Activated CD4-positive, alpha-beta T cell treated with anti-CD3 and anti-CD28 coated beads for 36 hours (primary cell): Measurements from ENCODE around the gene METTL16. TPM values are rescaled to one million over a fixed set of nuclear protein-coding genes. Genes with fewer than 3 reads are reported as not detected.

Experiments
- ATAC-seq: fragments of 200-7000 bp; cut with Tn5 transposase; one replicate; pipeline ENCODE4 v1.10.0; 2021; ENCODE audit warnings: mild to moderate bottlenecking, moderate library complexity
- CTCF ChIA-PET: fragments of 350-600 bp; sonication (Branson Sonifier 250); formaldehyde crosslinking; loops from one replicate; lab custom pipeline; 2021; ENCODE audit warnings: antibody characterized with exemption; lab: Charles Lee
- POLR2A ChIA-PET: fragments of 350-600 bp; sonication (Branson Sonifier 250); formaldehyde crosslinking; loops from one replicate; lab custom pipeline; 2021; ENCODE audit warnings: antibody characterized with exemption, inconsistent platforms; lab: Charles Lee
- DNase-seq: peaks from one replicate; pipeline ENCODE4 v3.0.0-alpha.2; 2020
- H3K27ac Mint-ChIP-seq: one replicate; pipeline ENCODE4 v1.8.0; 2021; ENCODE audit warnings: mixed read lengths
- H3K27me3 Mint-ChIP-seq: one replicate; pipeline ENCODE4 v1.8.0; 2021; ENCODE audit warnings: mixed read lengths
- H3K36me3 Mint-ChIP-seq: one replicate; pipeline ENCODE4 v1.8.0; 2021; ENCODE audit warnings: low read depth, mixed read lengths
- H3K4me1 Mint-ChIP-seq: one replicate; pipeline ENCODE4 v1.8.0; 2021; ENCODE audit warnings: mixed read lengths
- H3K4me3 Mint-ChIP-seq: one replicate; pipeline ENCODE4 v1.8.0; 2021; ENCODE audit warnings: mild to moderate bottlenecking, moderate library complexity, mixed read lengths
- H3K9me3 Mint-ChIP-seq: one replicate; pipeline ENCODE4 v1.8.0; 2021; ENCODE audit warnings: low read depth, mixed read lengths
- intact Hi-C, 2 experiments: fragments of 100-400 bp; cut with DNase I in 1 of 2; cut with micrococcal nuclease in 1 of 2; formaldehyde crosslinking; loops; one replicate each; pipeline versions ENCODE4 v1.14.2 to v1.15.1; 2022 to 2024; cut with DNase I, micrococcal nuclease
- total RNA-seq, 2 experiments: library from RNA; stranded (reverse); gene quantifications; one replicate each; pipeline ENCODE4 v1.2.3, GENCODE V29; 2021

Gene METTL16
- total RNA-seq, 2 experiments from 2014 or later, result 50.1 to 61.6 TPM

DNA sequence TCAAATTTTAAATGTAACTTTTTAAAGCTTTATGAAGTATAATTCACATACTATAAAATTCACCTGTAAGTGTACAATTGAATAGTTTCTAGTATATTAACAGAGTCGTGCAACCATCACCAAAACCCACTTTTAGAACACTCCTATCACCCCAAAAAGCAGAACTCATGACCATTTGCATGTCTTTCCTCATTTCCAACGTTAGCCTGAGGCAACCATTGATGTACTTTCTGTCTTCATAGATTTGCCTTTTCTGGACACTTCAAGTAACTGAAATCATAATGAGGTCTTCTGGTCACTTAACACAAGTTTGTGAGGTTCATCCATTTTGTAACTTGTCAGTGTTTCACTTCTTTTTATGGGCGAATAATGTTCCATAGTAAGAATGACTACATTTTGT is 33.2 kb downstream of the METTL16 start:
- ChIA-PET POLR2A (no interaction called here), CTCF (no interaction called here)
- peaks cover 23% of the 10 kb centered on the region for H3K36me3 Mint-ChIP-seq
- H3K27ac Mint-ChIP-seq, result no peak overlapping the region
- DNase-seq, result no peak
- intact Hi-C loops, result no loop called here
- H3K27me3 Mint-ChIP-seq, result no peaks in the 10 kb centered on the region
- H3K4me3 Mint-ChIP-seq, result no peak overlapping the region
- H3K4me1 Mint-ChIP-seq, result peaks cover 25% of the 10 kb centered on the region
- H3K9me3 Mint-ChIP-seq, result no peaks in the 10 kb centered on the region
- ATAC-seq, result no peak

DNA sequence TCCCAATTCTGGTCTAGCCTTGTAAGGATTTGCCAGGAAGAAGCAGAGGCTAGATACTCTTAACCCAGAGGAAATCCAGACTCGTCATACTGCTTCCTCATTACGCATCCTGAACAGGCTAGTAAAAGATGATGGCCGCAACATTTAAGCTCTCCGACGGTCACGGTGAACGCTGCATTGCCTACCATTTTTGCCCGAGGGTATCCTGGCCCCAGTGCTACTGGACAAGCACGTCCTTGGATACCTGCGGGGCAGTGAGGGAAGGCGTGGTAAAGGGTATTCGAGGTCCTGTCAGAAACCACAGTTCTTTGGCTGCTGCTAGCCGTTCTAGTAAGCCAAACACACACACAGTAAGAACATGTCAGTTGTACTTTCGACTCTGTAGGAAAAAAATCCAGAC is 36.6 kb downstream of the METTL16 start:
- no peaks in the 10 kb centered on the region for H3K27me3 Mint-ChIP-seq
- intact Hi-C loops, result no loop called here
- ATAC-seq (no peak), DNase-seq (no peak)
- no peaks in the 10 kb centered on the region for H3K9me3 Mint-ChIP-seq
- ChIA-PET CTCF (interaction anchor here (1.3 kb wide), 1 partner anchor 93 kb away, joined by 3 read pairs; no protein-coding TSS in a partner anchor), POLR2A (no interaction called here)
- H3K36me3 Mint-ChIP-seq, result peaks cover 34% of the 10 kb centered on the region
- no peak overlapping the region for H3K27ac Mint-ChIP-seq
- no peak overlapping the region for H3K4me3 Mint-ChIP-seq
- H3K4me1 Mint-ChIP-seq, result no peaks in the 10 kb centered on the region

DNA sequence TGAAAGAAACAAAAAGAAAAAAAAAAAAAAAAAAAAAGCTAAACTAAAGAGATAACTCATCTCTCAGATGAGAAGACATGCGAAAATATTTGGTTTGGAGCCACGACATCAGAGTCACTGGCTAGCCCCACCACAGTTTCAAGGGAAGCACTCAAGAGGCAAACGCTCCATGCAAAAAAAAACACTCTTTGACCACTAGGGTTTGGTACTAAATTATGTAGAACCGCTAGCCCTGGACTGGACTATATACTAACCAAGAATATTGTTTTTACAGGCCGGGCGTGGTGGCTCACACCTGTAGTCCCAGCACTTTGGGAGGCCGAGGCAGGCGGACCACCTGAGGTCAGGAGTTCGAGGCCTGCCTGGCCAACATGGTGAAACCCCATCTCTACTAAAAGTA is 37.3 kb downstream of the METTL16 start:
- H3K36me3 Mint-ChIP-seq, result peaks cover 40% of the 10 kb centered on the region
- H3K27me3 Mint-ChIP-seq, result no peaks in the 10 kb centered on the region
- POLR2A ChIA-PET, result no interaction called here

DNA sequence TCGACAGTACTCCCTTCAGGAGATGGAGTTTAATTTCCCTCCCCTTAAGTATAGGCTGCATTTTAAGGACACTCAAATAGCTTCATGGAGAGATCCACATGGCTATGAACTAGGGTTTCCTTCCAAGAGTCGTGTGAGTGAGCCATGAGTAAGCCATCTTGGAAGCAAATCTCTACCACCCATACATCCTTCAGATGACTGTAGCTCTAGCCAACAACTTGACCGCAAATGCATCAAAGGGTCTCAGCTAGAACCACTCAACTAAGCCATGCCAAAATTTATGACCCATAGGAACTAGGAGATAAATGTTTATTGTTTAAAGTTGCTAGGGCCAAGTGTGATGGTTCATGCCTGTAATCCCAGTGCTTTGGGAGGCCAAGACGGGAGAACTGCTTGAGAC is 43.4 kb downstream of the METTL16 start:
- no peak overlapping the region for H3K4me3 Mint-ChIP-seq
- intact Hi-C loops, result no loop called here
- no peaks in the 10 kb centered on the region for H3K9me3 Mint-ChIP-seq
- H3K36me3 Mint-ChIP-seq, result peaks cover 31% of the 10 kb centered on the region
- no peaks in the 10 kb centered on the region for H3K27me3 Mint-ChIP-seq
- no peak overlapping the region for H3K27ac Mint-ChIP-seq
- POLR2A ChIA-PET, result interaction anchor here (0.6 to 0.7 kb wide), 2 partner anchors 517 to 1751 kb away, joined by 3 to 5 read pairs; no protein-coding TSS in a partner anchor
- CTCF ChIA-PET, result interaction anchor here (1.0 kb wide), 1 partner anchor 12 kb away, joined by 3 read pairs; no protein-coding TSS in a partner anchor
- H3K4me1 Mint-ChIP-seq, result no peaks in the 10 kb centered on the region
- ATAC-seq, result no peak
- DNase-seq, result no peak

More for the DNA sequence above, 37.3 kb downstream of the METTL16 start:
- intact Hi-C loops, result no loop called here
- no peak for ATAC-seq
- no peak for DNase-seq
- CTCF ChIA-PET, result interaction anchor here (1.3 kb wide), 1 partner anchor 92 kb away, joined by 3 read pairs; no protein-coding TSS in a partner anchor
- Mint-ChIP-seq H3K4me1 (no peaks in the 10 kb centered on the region), H3K9me3 (no peaks in the 10 kb centered on the region), H3K4me3 (no peak overlapping the region), H3K27ac (no peak overlapping the region)

DNA sequence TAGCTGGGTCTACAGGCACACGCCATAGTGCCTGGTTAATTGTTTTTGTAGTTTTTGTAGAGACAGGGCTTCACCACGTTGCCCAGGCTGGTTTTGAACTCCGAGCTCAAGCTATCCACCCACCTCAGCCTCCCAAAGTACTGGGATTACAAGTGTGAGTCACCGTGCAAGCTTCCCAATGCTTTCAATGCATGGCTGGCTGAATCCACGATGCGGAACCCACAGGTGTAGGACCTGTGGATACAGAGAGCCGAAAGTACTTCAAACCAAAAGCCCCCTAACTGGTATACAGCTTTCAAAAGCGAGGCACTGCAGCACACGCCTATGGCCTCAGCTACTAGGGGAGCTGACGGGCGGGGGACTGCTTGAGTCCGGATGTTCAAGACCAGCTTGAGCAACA is 44.8 kb downstream of the METTL16 start:
- CTCF ChIA-PET, result interaction anchor here (0.6 to 1.0 kb wide), 2 partner anchors 85 to 1096 kb away, joined by 3 read pairs; no protein-coding TSS in a partner anchor
- peaks cover 5% of the 10 kb centered on the region for H3K4me1 Mint-ChIP-seq
- no peak for ATAC-seq
- POLR2A ChIA-PET, result no interaction called here
- intact Hi-C loops, result no loop called here
- H3K36me3 Mint-ChIP-seq, result peaks cover 34% of the 10 kb centered on the region
- no peak overlapping the region for H3K27ac Mint-ChIP-seq
- H3K27me3 Mint-ChIP-seq, result no peaks in the 10 kb centered on the region
- H3K9me3 Mint-ChIP-seq, result no peaks in the 10 kb centered on the region
- no peak for DNase-seq
- no peak overlapping the region for H3K4me3 Mint-ChIP-seq

DNA sequence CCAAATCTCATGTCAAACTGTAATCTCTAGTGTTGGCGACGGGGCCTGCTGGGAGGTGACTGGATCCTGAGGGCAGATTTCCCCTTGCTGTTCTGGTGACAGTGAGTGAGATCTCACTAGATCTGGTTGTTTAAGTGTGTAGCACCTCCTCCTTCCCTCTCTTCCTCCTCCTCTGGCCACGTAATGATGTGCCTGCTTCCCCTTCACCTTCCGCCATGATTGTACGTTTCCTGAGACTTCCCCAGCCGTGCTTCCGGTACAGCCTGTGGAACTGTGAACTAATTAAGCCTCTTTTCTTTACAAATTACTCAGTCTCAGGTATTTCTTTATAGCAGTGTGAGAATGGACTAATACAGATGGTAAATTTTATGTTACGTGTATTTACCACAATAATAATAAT is 49.2 kb downstream of the METTL16 start:
- ATAC-seq (no peak), DNase-seq (no peak)
- Mint-ChIP-seq H3K27ac (peak overlapping the region; percentile 28), H3K9me3 (no peaks in the 10 kb centered on the region), H3K36me3 (peaks cover 32% of the 10 kb centered on the region), H3K4me3 (no peak overlapping the region), H3K27me3 (no peaks in the 10 kb centered on the region), H3K4me1 (peaks cover 21% of the 10 kb centered on the region)
- ChIA-PET CTCF (no interaction called here), POLR2A (no interaction called here)
- intact Hi-C loops, result no loop called here

DNA sequence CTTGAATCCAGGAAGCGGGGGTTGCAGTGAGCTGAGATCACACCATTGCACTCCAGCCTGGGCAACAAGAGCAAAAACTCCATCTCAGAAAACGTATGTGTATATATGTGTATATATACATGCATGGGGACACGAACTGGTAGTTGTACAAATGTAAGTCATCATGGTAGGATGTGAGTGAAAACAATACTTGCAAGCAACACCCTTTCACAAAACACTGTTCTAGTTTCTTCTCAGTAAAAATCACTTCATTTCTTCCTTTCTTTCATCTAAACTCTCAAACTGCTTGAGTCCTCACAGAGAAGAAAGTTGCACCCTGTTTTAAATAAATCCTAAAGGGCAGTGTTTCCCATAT is 51.8 kb downstream of the METTL16 start:
- peaks cover 21% of the 10 kb centered on the region for H3K4me1 Mint-ChIP-seq
- peaks cover 31% of the 10 kb centered on the region for H3K36me3 Mint-ChIP-seq
- intact Hi-C loops, result no loop called here
- ATAC-seq (peak; percentile 95), DNase-seq (no peak)
- ChIA-PET CTCF (interaction anchor here (1.0 to 2.5 kb wide), 2 partner anchors 26 to 44 kb away, joined by 3 to 6 read pairs; no protein-coding TSS in a partner anchor), POLR2A (no interaction called here)
- H3K27me3 Mint-ChIP-seq, result no peaks in the 10 kb centered on the region
- H3K4me3 Mint-ChIP-seq, result no peak overlapping the region
- peak overlapping the region; percentile 56 for H3K27ac Mint-ChIP-seq
- H3K9me3 Mint-ChIP-seq, result no peaks in the 10 kb centered on the region

DNA sequence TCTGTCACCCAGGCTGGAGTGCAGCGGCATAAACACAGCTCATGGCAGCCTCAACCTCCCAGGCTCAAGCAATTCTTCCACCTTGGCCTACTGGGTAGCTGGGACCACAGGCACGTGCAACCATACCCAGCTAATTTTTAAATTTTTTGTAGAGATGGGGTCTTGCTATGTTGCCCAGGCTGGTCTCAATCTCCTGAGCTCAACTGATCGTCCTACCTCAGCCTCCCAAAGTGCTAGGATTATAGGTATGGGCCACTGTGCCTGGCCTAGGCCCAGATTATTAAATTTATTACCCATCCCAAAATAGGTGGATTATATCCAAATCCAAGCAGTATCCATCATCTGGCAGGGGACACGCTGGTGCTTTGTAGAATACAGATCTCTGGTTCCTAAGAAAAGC is 53.8 kb downstream of the METTL16 start:
- H3K27ac Mint-ChIP-seq, result no peak overlapping the region
- ChIA-PET CTCF (interaction anchor here (0.6 to 1.3 kb wide), 3 partner anchors 35 to 299 kb away, joined by 3 read pairs; no protein-coding TSS in a partner anchor), POLR2A (no interaction called here)
- H3K36me3 Mint-ChIP-seq, result peaks cover 30% of the 10 kb centered on the region
- H3K27me3 Mint-ChIP-seq, result no peaks in the 10 kb centered on the region
- ATAC-seq, result no peak
- no peak overlapping the region for H3K4me3 Mint-ChIP-seq
- DNase-seq, result no peak
- intact Hi-C loops, result no loop called here
- no peaks in the 10 kb centered on the region for H3K9me3 Mint-ChIP-seq
- H3K4me1 Mint-ChIP-seq, result peaks cover 34% of the 10 kb centered on the region

DNA sequence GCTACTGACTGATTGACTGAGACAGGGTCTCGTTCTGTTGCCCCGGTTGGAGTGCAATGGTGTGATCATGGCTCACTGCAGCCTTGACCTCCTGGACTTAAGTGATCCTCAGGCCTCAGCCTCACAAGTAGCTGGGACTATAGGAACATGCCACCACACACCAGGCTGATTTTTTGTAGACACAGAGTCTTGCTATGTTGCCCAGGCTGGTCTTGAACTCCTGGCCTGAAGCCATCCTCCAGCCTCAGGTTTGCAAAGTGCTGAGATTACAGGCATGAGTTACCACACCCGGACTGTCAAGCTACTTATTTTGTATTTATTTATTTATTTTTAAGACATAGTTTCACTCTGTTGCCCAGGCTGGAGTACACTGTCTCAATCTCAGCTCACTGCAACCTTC is 55.2 kb downstream of the METTL16 start:
- peaks cover 19% of the 10 kb centered on the region for H3K36me3 Mint-ChIP-seq
- intact Hi-C loops, result no loop called here
- H3K9me3 Mint-ChIP-seq, result no peaks in the 10 kb centered on the region
- no peak overlapping the region for H3K27ac Mint-ChIP-seq
- H3K27me3 Mint-ChIP-seq, result no peaks in the 10 kb centered on the region
- DNase-seq, result no peak
- ChIA-PET POLR2A (no interaction called here), CTCF (interaction anchor here (0.8 to 1.2 kb wide), 4 partner anchors 9 to 217 kb away, joined by 3 to 4 read pairs (median 4); no protein-coding TSS in a partner anchor)
- peaks cover 34% of the 10 kb centered on the region for H3K4me1 Mint-ChIP-seq
- no peak overlapping the region for H3K4me3 Mint-ChIP-seq
- ATAC-seq, result no peak

DNA sequence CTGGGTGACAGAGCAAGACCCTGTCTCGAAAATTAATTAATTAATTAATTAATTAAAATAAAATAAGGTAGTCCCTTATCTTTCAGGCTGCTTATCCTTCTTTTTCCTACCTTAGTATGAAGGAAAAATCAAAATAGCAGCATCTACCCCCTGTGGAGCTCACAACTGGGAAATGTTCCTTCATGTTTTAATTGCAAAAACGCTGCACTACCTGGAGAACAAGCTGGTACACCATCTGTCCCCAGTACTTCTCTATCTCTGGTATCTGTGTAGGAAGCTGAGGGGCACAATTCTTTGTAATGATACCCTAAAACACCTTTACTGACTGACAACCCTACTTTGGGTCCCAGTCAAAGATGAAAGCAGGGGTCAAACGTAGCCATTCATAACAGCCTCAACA is 55.7 kb downstream of the METTL16 start:
- no peak for DNase-seq
- ChIA-PET POLR2A (no interaction called here), CTCF (interaction anchor here (0.8 to 1.2 kb wide), 3 partner anchors 9 to 218 kb away, joined by 3 to 4 read pairs (median 4); no protein-coding TSS in a partner anchor)
- H3K4me1 Mint-ChIP-seq, result peaks cover 34% of the 10 kb centered on the region
- H3K27ac Mint-ChIP-seq, result no peak overlapping the region
- H3K36me3 Mint-ChIP-seq, result peaks cover 19% of the 10 kb centered on the region
- no peak overlapping the region for H3K4me3 Mint-ChIP-seq
- no peaks in the 10 kb centered on the region for H3K27me3 Mint-ChIP-seq
- no peak for ATAC-seq
- intact Hi-C loops, result no loop called here
- H3K9me3 Mint-ChIP-seq, result no peaks in the 10 kb centered on the region

DNA sequence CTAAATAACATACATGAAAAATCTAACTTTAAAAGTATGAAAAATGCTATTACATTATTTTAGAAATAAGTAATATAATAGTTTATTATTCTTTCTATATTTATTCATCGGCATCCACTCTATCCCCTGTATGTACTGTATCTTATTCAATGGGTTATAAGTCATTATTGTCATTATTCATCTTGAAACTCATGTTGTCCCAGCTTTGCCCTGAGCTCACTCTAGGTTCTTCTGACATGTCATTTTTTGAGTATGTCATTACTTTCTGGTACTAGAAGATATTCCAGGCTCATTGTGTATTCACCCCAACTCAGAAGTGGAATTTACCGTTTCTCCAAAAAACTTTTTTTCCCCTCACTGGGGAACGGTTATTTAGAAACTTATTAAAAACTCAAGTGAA is 57.8 kb downstream of the METTL16 start:
- ChIA-PET CTCF (no interaction called here), POLR2A (no interaction called here)
- intact Hi-C loops, result no loop called here
- ATAC-seq (peak; percentile 88), DNase-seq (no peak)
- Mint-ChIP-seq H3K36me3 (peaks cover 14% of the 10 kb centered on the region), H3K27ac (no peak overlapping the region), H3K27me3 (no peaks in the 10 kb centered on the region), H3K4me3 (no peak overlapping the region), H3K9me3 (no peaks in the 10 kb centered on the region), H3K4me1 (peaks cover 18% of the 10 kb centered on the region)

DNA sequence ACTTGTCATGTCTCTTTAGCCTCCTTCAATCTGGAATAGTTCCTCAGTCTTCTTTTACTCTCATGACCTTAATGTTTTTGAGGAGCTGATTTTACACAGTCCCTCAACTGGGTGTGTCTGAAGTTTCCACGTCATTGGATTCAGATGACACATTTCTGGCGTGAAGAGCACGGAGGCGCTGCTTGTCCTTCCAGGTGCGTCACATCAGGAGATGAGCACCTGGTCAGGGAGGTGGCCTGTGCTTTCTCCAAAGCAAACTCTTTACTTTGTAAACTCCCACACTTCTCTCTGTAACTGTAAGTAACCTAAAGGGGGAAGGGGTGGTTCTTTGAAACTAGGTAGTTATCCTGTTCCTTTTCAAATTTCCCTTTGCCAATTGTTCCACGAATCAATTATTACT is 58.4 kb downstream of the METTL16 start:
- ATAC-seq, result no peak

More for the DNA sequence above, 58.4 kb downstream of the METTL16 start:
- Mint-ChIP-seq H3K9me3 (no peaks in the 10 kb centered on the region), H3K36me3 (peaks cover 12% of the 10 kb centered on the region), H3K27me3 (no peaks in the 10 kb centered on the region), H3K4me3 (no peak overlapping the region), H3K4me1 (peaks cover 18% of the 10 kb centered on the region), H3K27ac (peak overlapping the region; percentile 15)
- ChIA-PET CTCF (no interaction called here), POLR2A (no interaction called here)
- no peak for DNase-seq
- intact Hi-C loops, result no loop called here
